ENCODE measurements around the gene SLC7A6OS.

SLC7A6OS gene

GRCh38 chr16:68328151-68328859 is 17.6 kb upstream of the SLC7A6OS start (continued):
- TF ChIP-seq ZNF621 (tag by site-specific recombination; IDR thresholded peaks at IDR 0.05), result no peak
- TF ChIP-seq ZNF16 (tag by site-specific recombination; IDR thresholded peaks at IDR 0.05; ENCODE audit: low read depth), result no peak
- TF ChIP-seq, protein P1, sequence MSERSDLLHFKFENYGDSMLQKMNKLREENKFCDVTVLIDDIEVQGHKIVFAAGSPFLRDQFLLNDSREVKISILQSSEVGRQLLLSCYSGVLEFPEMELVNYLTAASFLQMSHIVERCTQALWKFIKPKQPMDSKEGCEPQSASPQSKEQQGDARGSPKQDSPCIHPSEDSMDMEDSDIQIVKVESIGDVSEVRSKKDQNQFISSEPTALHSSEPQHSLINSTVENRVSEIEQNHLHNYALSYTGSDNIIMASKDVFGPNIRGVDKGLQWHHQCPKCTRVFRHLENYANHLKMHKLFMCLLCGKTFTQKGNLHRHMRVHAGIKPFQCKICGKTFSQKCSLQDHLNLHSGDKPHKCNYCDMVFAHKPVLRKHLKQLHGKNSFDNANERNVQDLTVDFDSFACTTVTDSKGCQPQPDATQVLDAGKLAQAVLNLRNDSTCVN (tag by site-specific recombination; optimal IDR thresholded peaks at IDR 0.05), result no peak
- TF ChIP-seq KLF8 (tag by site-specific recombination; IDR thresholded peaks at IDR 0.05), result no peak
- TF ChIP-seq, protein P2, sequence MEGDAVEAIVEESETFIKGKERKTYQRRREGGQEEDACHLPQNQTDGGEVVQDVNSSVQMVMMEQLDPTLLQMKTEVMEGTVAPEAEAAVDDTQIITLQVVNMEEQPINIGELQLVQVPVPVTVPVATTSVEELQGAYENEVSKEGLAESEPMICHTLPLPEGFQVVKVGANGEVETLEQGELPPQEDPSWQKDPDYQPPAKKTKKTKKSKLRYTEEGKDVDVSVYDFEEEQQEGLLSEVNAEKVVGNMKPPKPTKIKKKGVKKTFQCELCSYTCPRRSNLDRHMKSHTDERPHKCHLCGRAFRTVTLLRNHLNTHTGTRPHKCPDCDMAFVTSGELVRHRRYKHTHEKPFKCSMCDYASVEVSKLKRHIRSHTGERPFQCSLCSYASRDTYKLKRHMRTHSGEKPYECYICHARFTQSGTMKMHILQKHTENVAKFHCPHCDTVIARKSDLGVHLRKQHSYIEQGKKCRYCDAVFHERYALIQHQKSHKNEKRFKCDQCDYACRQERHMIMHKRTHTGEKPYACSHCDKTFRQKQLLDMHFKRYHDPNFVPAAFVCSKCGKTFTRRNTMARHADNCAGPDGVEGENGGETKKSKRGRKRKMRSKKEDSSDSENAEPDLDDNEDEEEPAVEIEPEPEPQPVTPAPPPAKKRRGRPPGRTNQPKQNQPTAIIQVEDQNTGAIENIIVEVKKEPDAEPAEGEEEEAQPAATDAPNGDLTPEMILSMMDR (tag by site-specific recombination; IDR thresholded peaks at IDR 0.05), result peak; percentile 90
- no peak for TF ChIP-seq ZNF777 (tag by site-specific recombination; IDR thresholded peaks at IDR 0.05; ENCODE audit: borderline replicate concordance)
- TF ChIP-seq ZNF600 (tag by site-specific recombination; IDR thresholded peaks at IDR 0.05), result peak; percentile 91
- TF ChIP-seq, protein P3, sequence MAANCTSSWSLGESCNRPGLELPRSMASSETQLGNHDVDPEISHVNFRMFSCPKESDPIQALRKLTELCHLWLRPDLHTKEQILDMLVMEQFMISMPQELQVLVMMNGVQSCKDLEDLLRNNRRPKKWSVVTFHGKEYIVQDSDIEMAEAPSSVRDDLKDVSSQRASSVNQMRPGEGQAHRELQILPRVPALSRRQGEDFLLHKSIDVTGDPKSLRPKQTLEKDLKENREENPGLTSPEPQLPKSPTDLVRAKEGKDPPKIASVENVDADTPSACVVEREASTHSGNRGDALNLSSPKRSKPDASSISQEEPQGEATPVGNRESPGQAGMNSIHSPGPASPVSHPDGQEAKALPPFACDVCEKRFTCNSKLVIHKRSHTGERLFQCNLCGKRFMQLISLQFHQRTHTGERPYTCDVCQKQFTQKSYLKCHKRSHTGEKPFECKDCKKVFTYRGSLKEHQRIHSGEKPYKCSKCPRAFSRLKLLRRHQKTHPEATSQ (tag by site-specific recombination; IDR thresholded peaks at IDR 0.05), result no peak
- TF ChIP-seq ZNF404 (tag by site-specific recombination; IDR thresholded peaks at IDR 0.05), result no peak
- TF ChIP-seq ZNF354C (tag by site-specific recombination; IDR thresholded peaks at IDR 0.05; ENCODE audit: borderline replicate concordance, low read depth), result no peak
- peak; percentile 39 for TF ChIP-seq ZXDB (tag by site-specific recombination; IDR thresholded peaks at IDR 0.05)
- TF ChIP-seq ZNF660 (tag by site-specific recombination; IDR thresholded peaks at IDR 0.05), result peak; percentile 88
- TF ChIP-seq ZNF26 (tag by site-specific recombination; IDR thresholded peaks at IDR 0.05), result no peak
- TF ChIP-seq ZIC2 (tag by site-specific recombination; IDR thresholded peaks at IDR 0.05), result peak; percentile 64
- TF ChIP-seq ZNF555 (tag by site-specific recombination; conservative IDR thresholded peaks at IDR 0.05), result no peak
- TF ChIP-seq PRDM4 (tag by site-specific recombination; IDR thresholded peaks at IDR 0.05), result 0 out of 2 replicates have a peak, but pooled peaks have one; percentile 16
- no peak for TF ChIP-seq KLF9 (tag by site-specific recombination; IDR thresholded peaks at IDR 0.05; ENCODE audit: low read depth)
- TF ChIP-seq, protein P4, sequence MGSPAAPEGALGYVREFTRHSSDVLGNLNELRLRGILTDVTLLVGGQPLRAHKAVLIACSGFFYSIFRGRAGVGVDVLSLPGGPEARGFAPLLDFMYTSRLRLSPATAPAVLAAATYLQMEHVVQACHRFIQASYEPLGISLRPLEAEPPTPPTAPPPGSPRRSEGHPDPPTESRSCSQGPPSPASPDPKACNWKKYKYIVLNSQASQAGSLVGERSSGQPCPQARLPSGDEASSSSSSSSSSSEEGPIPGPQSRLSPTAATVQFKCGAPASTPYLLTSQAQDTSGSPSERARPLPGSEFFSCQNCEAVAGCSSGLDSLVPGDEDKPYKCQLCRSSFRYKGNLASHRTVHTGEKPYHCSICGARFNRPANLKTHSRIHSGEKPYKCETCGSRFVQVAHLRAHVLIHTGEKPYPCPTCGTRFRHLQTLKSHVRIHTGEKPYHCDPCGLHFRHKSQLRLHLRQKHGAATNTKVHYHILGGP (tag by site-specific recombination; IDR thresholded peaks at IDR 0.05), result no peak
- TF ChIP-seq ZNF704 (tag by site-specific recombination; IDR thresholded peaks at IDR 0.05), result no peak
- TF ChIP-seq ZBTB17 (tag by site-specific recombination; IDR thresholded peaks at IDR 0.05), result peak; percentile 74
- 0 out of 2 replicates have a peak, but pooled peaks have one; percentile 15 for TF ChIP-seq GFI1B (tag by site-specific recombination; IDR thresholded peaks at IDR 0.05)
- TF ChIP-seq GLIS1 (tag by site-specific recombination; IDR thresholded peaks at IDR 0.05), result peak; percentile 66
- TF ChIP-seq ZFHX2 (tag by site-specific recombination; conservative IDR thresholded peaks at IDR 0.05), result no peak
- peak; percentile 85 for TF ChIP-seq TCF7L2 (IDR thresholded peaks at IDR 0.05; ENCODE audit: borderline replicate concordance, low read depth, low read length)
- no peak for TF ChIP-seq ZNF221 (tag by site-specific recombination; IDR thresholded peaks at IDR 0.05; ENCODE audit: borderline replicate concordance)
- TF ChIP-seq ZNF341 (tag by site-specific recombination; IDR thresholded peaks at IDR 0.05; ENCODE audit: low read depth), result no peak
- no peak for TF ChIP-seq ZNF792 (tag by site-specific recombination; IDR thresholded peaks at IDR 0.05)
- TF ChIP-seq IKZF3 (tag by site-specific recombination; IDR thresholded peaks at IDR 0.05), result peak; percentile 70

All from HEK293 (cell line).